ENCODE measurements around the gene PRDM13. TPM values are rescaled to one million over a fixed set of nuclear protein-coding genes. Genes with fewer than 3 reads are reported as not detected.

Gene PRDM13
- total and polyA plus RNA-seq, 10 of the 15 experiments (the other 5 are each of a cell fraction or from before 2014, with no cell fraction given), result 0.02 to 0.15 (median 0.03) TPM; not detected in 6

DNA sequence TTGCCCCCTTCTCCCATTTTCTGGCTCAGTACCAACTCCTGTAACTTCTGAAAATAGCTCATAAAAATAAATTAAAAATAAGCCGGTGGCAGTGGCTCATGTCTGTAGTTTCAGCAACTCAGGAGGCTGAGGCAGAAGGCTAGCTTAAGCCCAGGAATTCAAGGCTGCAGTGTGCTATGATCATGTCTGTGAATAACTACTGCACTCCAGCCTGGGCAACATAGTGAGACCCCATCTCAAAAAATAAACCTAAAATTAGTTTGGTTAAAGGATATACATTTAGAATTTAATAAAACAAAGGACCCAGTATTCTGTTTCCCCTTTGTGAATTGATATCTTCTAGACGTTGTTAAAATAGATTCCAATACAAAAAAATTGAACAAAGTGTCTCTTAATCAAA, 10.5 kb downstream of the PRDM13 start:
- Histone ChIP-seq H3K4me1 (ENCODE audit: control insufficient read depth, insufficient read depth, low read length) (peaks cover 4% of the 10 kb centered on the region; the same call in 1 of the 2 replicates), H3K9me3 (replicated peaks; ENCODE audit: control insufficient read depth, insufficient read depth, low read length) (peaks cover 4% of the 10 kb centered on the region; the same call in 2 of the 3 replicates), H3K4me3 (no peak overlapping the region), H3K9ac (ENCODE audit: control insufficient read depth, insufficient read depth, low read length) (no peak overlapping the region), H3K4me2 (ENCODE audit: control insufficient read depth, insufficient read depth) (no peak overlapping the region), H2AFZ (ENCODE audit: control insufficient read depth, low read depth, low read length) (no peak overlapping the region), H3K79me2 (ENCODE audit: control insufficient read depth, insufficient read depth, low read length) (no peaks in the 10 kb centered on the region), H3K27ac (ENCODE audit: control insufficient read depth, insufficient read depth) (no peak overlapping the region), H3K27me3 (replicated peaks in 1 of 2; ENCODE audit: control insufficient read depth in 2 of 2, insufficient read depth in 2 of 2, low read length in 1 of 2) (peaks cover 3 to 14% of the 10 kb centered on the region in 2 experiments), H4K20me1 (ENCODE audit: control insufficient read depth, insufficient read depth) (no peaks in the 10 kb centered on the region), H3K36me3 (ENCODE audit: control insufficient read depth in 2 of 2, insufficient read depth in 2 of 2, low read length in 1 of 2) (no peaks in the 10 kb centered on the region)
- WGBS (ENCODE audit: insufficient coverage, insufficient replicate concordance, low lambda C conversion rate, missing lambda C conversion rate), result 78% methylated on average over 2 of the region's 2 CpGs
- DNase-seq (ENCODE audit: low read depth, low spot score) (no peak), FAIRE-seq (no peak), ATAC-seq (no peak)
- CTCF ChIA-PET, result interaction anchor here (1.0 kb wide), 1 partner anchor 28 kb away, joined by 3 read pairs; no protein-coding TSS in a partner anchor
- RAD21 ChIA-PET (ENCODE audit: unreplicated experiment), result interaction anchor here (1.0 kb wide), 1 partner anchor 129 kb away, joined by 3 read pairs; no protein-coding TSS in a partner anchor
- POLR2A ChIA-PET, result no interaction called here
- in situ Hi-C loops (cut with MboI), result no loop called here
- intact Hi-C loops (cut with micrococcal nuclease; ENCODE audit: unreplicated experiment), result no loop called here
- no TSS peak for BruUV-seq (replicated peaks)
- SMC1A ChIA-PET (ENCODE audit: uncharacterized antibody, unreplicated experiment), result interaction anchor here (1.0 kb wide), 1 partner anchor 468 kb away, joined by 3 read pairs; no protein-coding TSS in a partner anchor
- TF ChIP-seq STAT1 (conservative IDR thresholded peaks at IDR 0.05) (no peak), RAD21 (IDR thresholded peaks at IDR 0.05; ENCODE audit: insufficient read depth, low read depth, low read length) (no peak), MYB (IDR thresholded peaks at IDR 0.05; ENCODE audit: borderline replicate concordance, low read depth, low read length) (no peak), POLR2A (IDR thresholded peaks at IDR 0.05; ENCODE audit: low read depth, low read length) (no peak), GABPA (IDR thresholded peaks at IDR 0.05; ENCODE audit: low read depth) (no peak), TCF3 (IDR thresholded peaks at IDR 0.05; ENCODE audit: borderline replicate concordance, insufficient read depth, low read depth, low read length) (no peak), POLR2AphosphoS5 (IDR thresholded peaks at IDR 0.05; ENCODE audit: low read length) (no peak), BACH1 (IDR thresholded peaks at IDR 0.05; ENCODE audit: borderline replicate concordance) (no peak), CREB1 (IDR thresholded peaks at IDR 0.05; ENCODE audit: low read depth) (no peak)
- TF ChIP-seq, protein P1, sequence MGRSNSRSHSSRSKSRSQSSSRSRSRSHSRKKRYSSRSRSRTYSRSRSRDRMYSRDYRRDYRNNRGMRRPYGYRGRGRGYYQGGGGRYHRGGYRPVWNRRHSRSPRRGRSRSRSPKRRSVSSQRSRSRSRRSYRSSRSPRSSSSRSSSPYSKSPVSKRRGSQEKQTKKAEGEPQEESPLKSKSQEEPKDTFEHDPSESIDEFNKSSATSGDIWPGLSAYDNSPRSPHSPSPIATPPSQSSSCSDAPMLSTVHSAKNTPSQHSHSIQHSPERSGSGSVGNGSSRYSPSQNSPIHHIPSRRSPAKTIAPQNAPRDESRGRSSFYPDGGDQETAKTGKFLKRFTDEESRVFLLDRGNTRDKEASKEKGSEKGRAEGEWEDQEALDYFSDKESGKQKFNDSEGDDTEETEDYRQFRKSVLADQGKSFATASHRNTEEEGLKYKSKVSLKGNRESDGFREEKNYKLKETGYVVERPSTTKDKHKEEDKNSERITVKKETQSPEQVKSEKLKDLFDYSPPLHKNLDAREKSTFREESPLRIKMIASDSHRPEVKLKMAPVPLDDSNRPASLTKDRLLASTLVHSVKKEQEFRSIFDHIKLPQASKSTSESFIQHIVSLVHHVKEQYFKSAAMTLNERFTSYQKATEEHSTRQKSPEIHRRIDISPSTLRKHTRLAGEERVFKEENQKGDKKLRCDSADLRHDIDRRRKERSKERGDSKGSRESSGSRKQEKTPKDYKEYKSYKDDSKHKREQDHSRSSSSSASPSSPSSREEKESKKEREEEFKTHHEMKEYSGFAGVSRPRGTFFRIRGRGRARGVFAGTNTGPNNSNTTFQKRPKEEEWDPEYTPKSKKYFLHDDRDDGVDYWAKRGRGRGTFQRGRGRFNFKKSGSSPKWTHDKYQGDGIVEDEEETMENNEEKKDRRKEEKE (IDR thresholded peaks at IDR 0.05), result no peak
- TF ChIP-seq, protein P2, sequence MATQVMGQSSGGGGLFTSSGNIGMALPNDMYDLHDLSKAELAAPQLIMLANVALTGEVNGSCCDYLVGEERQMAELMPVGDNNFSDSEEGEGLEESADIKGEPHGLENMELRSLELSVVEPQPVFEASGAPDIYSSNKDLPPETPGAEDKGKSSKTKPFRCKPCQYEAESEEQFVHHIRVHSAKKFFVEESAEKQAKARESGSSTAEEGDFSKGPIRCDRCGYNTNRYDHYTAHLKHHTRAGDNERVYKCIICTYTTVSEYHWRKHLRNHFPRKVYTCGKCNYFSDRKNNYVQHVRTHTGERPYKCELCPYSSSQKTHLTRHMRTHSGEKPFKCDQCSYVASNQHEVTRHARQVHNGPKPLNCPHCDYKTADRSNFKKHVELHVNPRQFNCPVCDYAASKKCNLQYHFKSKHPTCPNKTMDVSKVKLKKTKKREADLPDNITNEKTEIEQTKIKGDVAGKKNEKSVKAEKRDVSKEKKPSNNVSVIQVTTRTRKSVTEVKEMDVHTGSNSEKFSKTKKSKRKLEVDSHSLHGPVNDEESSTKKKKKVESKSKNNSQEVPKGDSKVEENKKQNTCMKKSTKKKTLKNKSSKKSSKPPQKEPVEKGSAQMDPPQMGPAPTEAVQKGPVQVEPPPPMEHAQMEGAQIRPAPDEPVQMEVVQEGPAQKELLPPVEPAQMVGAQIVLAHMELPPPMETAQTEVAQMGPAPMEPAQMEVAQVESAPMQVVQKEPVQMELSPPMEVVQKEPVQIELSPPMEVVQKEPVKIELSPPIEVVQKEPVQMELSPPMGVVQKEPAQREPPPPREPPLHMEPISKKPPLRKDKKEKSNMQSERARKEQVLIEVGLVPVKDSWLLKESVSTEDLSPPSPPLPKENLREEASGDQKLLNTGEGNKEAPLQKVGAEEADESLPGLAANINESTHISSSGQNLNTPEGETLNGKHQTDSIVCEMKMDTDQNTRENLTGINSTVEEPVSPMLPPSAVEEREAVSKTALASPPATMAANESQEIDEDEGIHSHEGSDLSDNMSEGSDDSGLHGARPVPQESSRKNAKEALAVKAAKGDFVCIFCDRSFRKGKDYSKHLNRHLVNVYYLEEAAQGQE (IDR thresholded peaks at IDR 0.05; ENCODE audit: low read depth, low read length), result no peak
- TF ChIP-seq, protein P3, sequence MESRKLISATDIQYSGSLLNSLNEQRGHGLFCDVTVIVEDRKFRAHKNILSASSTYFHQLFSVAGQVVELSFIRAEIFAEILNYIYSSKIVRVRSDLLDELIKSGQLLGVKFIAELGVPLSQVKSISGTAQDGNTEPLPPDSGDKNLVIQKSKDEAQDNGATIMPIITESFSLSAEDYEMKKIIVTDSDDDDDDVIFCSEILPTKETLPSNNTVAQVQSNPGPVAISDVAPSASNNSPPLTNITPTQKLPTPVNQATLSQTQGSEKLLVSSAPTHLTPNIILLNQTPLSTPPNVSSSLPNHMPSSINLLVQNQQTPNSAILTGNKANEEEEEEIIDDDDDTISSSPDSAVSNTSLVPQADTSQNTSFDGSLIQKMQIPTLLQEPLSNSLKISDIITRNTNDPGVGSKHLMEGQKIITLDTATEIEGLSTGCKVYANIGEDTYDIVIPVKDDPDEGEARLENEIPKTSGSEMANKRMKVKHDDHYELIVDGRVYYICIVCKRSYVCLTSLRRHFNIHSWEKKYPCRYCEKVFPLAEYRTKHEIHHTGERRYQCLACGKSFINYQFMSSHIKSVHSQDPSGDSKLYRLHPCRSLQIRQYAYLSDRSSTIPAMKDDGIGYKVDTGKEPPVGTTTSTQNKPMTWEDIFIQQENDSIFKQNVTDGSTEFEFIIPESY (IDR thresholded peaks at IDR 0.05), result no peak
- TF ChIP-seq, protein P4, sequence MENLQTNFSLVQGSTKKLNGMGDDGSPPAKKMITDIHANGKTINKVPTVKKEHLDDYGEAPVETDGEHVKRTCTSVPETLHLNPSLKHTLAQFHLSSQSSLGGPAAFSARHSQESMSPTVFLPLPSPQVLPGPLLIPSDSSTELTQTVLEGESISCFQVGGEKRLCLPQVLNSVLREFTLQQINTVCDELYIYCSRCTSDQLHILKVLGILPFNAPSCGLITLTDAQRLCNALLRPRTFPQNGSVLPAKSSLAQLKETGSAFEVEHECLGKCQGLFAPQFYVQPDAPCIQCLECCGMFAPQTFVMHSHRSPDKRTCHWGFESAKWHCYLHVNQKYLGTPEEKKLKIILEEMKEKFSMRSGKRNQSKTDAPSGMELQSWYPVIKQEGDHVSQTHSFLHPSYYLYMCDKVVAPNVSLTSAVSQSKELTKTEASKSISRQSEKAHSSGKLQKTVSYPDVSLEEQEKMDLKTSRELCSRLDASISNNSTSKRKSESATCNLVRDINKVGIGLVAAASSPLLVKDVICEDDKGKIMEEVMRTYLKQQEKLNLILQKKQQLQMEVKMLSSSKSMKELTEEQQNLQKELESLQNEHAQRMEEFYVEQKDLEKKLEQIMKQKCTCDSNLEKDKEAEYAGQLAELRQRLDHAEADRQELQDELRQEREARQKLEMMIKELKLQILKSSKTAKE (IDR thresholded peaks at IDR 0.05; ENCODE audit: low read depth, poor library complexity, severe bottlenecking), result no peak

Measured in GM12878 (cell line).